GM12878 (cell line): Measurements from ENCODE around the gene TRHDE. TPM values are rescaled to one million over a fixed set of nuclear protein-coding genes. Genes with fewer than 3 reads are reported as not detected.

Experiments used
- ATAC-seq: fragments of 200-7000 bp; cut with Tn5 transposase; 3 replicates; pipeline ENCODE4 v1.9.1; 2020; ENCODE audit warnings: mild to moderate bottlenecking, moderate library complexity
- BruUV-seq: library from RNA; stranded (reverse); fragments of 400-500 nt; replicated peaks from 2 replicates; lab custom pipeline; 2021; lab: Mats Ljungman, UMichigan
- CTCF ChIA-PET: fragments of 300-600 bp; sonication (Branson Sonifier 250); formaldehyde crosslinking; extraction: SDS; loops from one replicate; lab custom pipeline; 2021; ENCODE audit warnings: inconsistent platforms; lab: Yijun Ruan, JAX
- POLR2A ChIA-PET: fragments of 350-600 bp; formaldehyde crosslinking; extraction: SDS; loops from one replicate; lab custom pipeline; 2021; ENCODE audit warnings: inconsistent platforms; lab: Charles Lee
- RAD21 ChIA-PET: fragments of 300-600 bp; sonication (Branson Sonifier 250); formaldehyde crosslinking; loops from one replicate; lab custom pipeline; 2023; ENCODE audit warnings: antibody characterized with exemption; ENCODE audit not compliant: unreplicated experiment; lab: Charles Lee
- SMC1A ChIA-PET: fragments of 300-600 bp; sonication (Branson Sonifier 250); formaldehyde crosslinking; loops from one replicate; lab custom pipeline; 2023; ENCODE audit not compliant: unreplicated experiment, uncharacterized antibody; lab: Charles Lee
- DNase-seq: peaks from one replicate; pipeline ENCODE4 v3.0.0-alpha.2; 2011; ENCODE audit warnings: low read depth, low spot score
- FAIRE-seq: peaks from 3 replicates; lab custom pipeline; 2011; peaks lifted over from hg19 to GRCh38; lab: Jason Lieb, UNC
- H2AFZ ChIP-seq: 2 replicates; pipeline ENCODE4 v1.6.0; 2011; ENCODE audit warnings: low read depth, low read length, control low read depth; ENCODE audit not compliant: control insufficient read depth
- H3K27ac ChIP-seq: 2 replicates; pipeline ENCODE4 v1.5.1; 2011; ENCODE audit warnings: control low read depth; ENCODE audit not compliant: control insufficient read depth, insufficient read depth
- H3K27me3 ChIP-seq, 2 experiments: replicated peaks in 1 of 2; 2 replicates each; pipeline versions ENCODE4 v1.6.0 to v1.6.1; 2011; ENCODE audit warnings: low read length in 1 of 2; ENCODE audit not compliant: control insufficient read depth in 2 of 2, insufficient read depth in 2 of 2
- H3K36me3 ChIP-seq, 2 experiments: 2 replicates each; pipeline ENCODE4 v1.5.1; 2011; ENCODE audit warnings: low read length in 1 of 2; ENCODE audit not compliant: control insufficient read depth in 2 of 2, insufficient read depth in 2 of 2
- H3K4me1 ChIP-seq: 2 replicates; pipeline ENCODE4 v1.6.1; 2011; ENCODE audit warnings: mild to moderate bottlenecking, low read length, moderate library complexity, mixed read lengths; ENCODE audit not compliant: control insufficient read depth, insufficient read depth
- H3K4me2 ChIP-seq: 2 replicates; pipeline ENCODE4 v1.6.0; 2011; ENCODE audit warnings: control low read depth; ENCODE audit not compliant: control insufficient read depth, insufficient read depth
- H3K4me3 ChIP-seq: fragments of 200-600 bp; sonication (generic); 2 replicates; pipeline ENCODE4 v1.5.1; 2016
- H3K79me2 ChIP-seq: 2 replicates; pipeline ENCODE4 v1.6.0; 2011; ENCODE audit warnings: low read length; ENCODE audit not compliant: control insufficient read depth, insufficient read depth
- H3K9ac ChIP-seq: 2 replicates; pipeline ENCODE4 v1.8.0; 2011; ENCODE audit warnings: low read length, control low read depth, mixed read lengths; ENCODE audit not compliant: control insufficient read depth, insufficient read depth
- H3K9me3 ChIP-seq: replicated peaks from 3 replicates; pipeline ENCODE4 v1.5.1; 2011; ENCODE audit warnings: mild to moderate bottlenecking, low read length; ENCODE audit not compliant: control insufficient read depth, insufficient read depth
- H4K20me1 ChIP-seq: 2 replicates; pipeline ENCODE4 v1.6.0; 2011; ENCODE audit not compliant: control insufficient read depth, insufficient read depth
- BRCA1 ChIP-seq: IDR thresholded peaks from 2 replicates; pipeline ENCODE4 v1.6.1; 2011; ENCODE audit warnings: low read depth, low read length, improper control_type of control experiment
- FOXM1 ChIP-seq: IDR thresholded peaks from 2 replicates; pipeline ENCODE4 v1.6.1; 2012; ENCODE audit warnings: low read depth, mild to moderate bottlenecking, inconsistent platforms, low read length, moderate library complexity
- KDM1A ChIP-seq: fragments of 200-600 bp; sonication (generic); IDR thresholded peaks from 2 replicates; pipeline ENCODE4 v1.6.1; 2016; ENCODE audit warnings: borderline replicate concordance
- MXI1 ChIP-seq: fragments of 150-350 bp; IDR thresholded peaks from 2 replicates; pipeline ENCODE4 v1.6.1; 2011; ENCODE audit warnings: low read depth, mild to moderate bottlenecking, inconsistent platforms, low read length, improper control_type of control experiment
- MYC ChIP-seq: IDR thresholded peaks from 2 replicates; pipeline ENCODE4 v1.6.1; 2011; ENCODE audit warnings: mild to moderate bottlenecking, low read length, moderate library complexity, inconsistent platforms; ENCODE audit not compliant: insufficient read depth, insufficient replicate concordance, insufficient read length, severe bottlenecking
- NFYB ChIP-seq: IDR thresholded peaks from 2 replicates; pipeline ENCODE4 v1.6.1; 2011; ENCODE audit warnings: low read depth, mild to moderate bottlenecking, low read length, improper control_type of control experiment, moderate library complexity; ENCODE audit not compliant: insufficient read depth
- PAX5 ChIP-seq: IDR thresholded peaks from 2 replicates; pipeline ENCODE4 v1.6.1; 2011; ENCODE audit warnings: low read depth, low read length, borderline replicate concordance
- PAX8 ChIP-seq: fragments of 450-650 bp; IDR thresholded peaks from 2 replicates; pipeline ENCODE4 v1.6.1; 2017; ENCODE audit warnings: mild to moderate bottlenecking, moderate library complexity
- PML ChIP-seq: IDR thresholded peaks from 2 replicates; pipeline ENCODE4 v1.6.1; 2012; ENCODE audit warnings: low read length, inconsistent platforms
- SUPT20H ChIP-seq: IDR thresholded peaks from 2 replicates; pipeline ENCODE4 v1.6.1; 2011; ENCODE audit warnings: low read depth, mild to moderate bottlenecking, low read length, moderate library complexity, borderline replicate concordance; ENCODE audit not compliant: control insufficient read depth
- TCF3 ChIP-seq: IDR thresholded peaks from 2 replicates; pipeline ENCODE4 v1.6.1; 2012; ENCODE audit warnings: low read depth, mild to moderate bottlenecking, low read length, borderline replicate concordance; ENCODE audit not compliant: insufficient read depth
- ZZZ3 ChIP-seq: IDR thresholded peaks from 2 replicates; pipeline ENCODE4 v1.6.1; 2011; ENCODE audit warnings: low read depth; ENCODE audit not compliant: control insufficient read depth, insufficient read length
- WGBS: methylation state at CpG from one replicate; pipeline ENCODE4 v1.1.6; 2016; ENCODE audit warnings: low lambda C conversion rate; ENCODE audit not compliant: insufficient replicate concordance, insufficient coverage; ENCODE audit errors: missing lambda C conversion rate; 5-methylcytosine and 5-hydroxymethylcytosine counted together
- in situ Hi-C: fragments of 300-500 bp; cut with MboI; formaldehyde crosslinking; loops from 9 replicates; pipeline ENCODE4 v1.14.3; 2018; ENCODE audit warnings: mixed read lengths
- intact Hi-C: fragments of 100-400 bp; cut with micrococcal nuclease; formaldehyde crosslinking; loops from one replicate; pipeline ENCODE4 v1.14.2; 2022; ENCODE audit not compliant: unreplicated experiment
- polyA plus RNA-seq, 11 experiments: library from polyadenylated mRNA; depleted of rRNA in 4 of 11; unstranded in 6 of 11; stranded (reverse) in 5 of 11; fragments of >200 nt; fragmentation: Nextera tagmentation in 4 of 11; fragmentation: Illumina TruSeq in 1 of 11; extraction: Ambion mirVana in 4 of 11; extraction: Trizol in 1 of 11; gene quantifications; 1 replicate in 1 of 11; 2 replicates in 10 of 11; pipeline versions ENCODE4 v1.2.1 to v1.2.3, GENCODE V29; 2011 to 2016; ENCODE audit warnings: inconsistent platforms in 2 of 11, missing spikeins in 2 of 11, low read depth in 1 of 11
- total RNA-seq, 4 experiments: library from RNA; depleted of rRNA in 3 of 4; stranded (reverse); fragments of >200 nt in 3 of 4; fragmentation: Illumina TruSeq in 1 of 4; extraction: Trizol in 1 of 4; gene quantifications; 2 replicates each; pipeline versions ENCODE4 v1.2.1 to v1.2.3, GENCODE V29; 2013 to 2021
- TF ChIP-seq, protein P1 (sequence below): IDR thresholded peaks from 2 replicates; pipeline ENCODE4 v1.6.1; 2011; ENCODE audit warnings: low read depth, low read length, improper control_type of control experiment, borderline replicate concordance
- TF ChIP-seq, protein P2 (sequence below): fragments of 150-350 bp; IDR thresholded peaks from 2 replicates; pipeline ENCODE4 v1.6.1; 2016; ENCODE audit warnings: low read depth, low read length

TRHDE gene
- total and polyA plus RNA-seq, 10 of the 15 experiments (the other 5 are each of a cell fraction or from before 2014, with no cell fraction given): not detected

DNA sequence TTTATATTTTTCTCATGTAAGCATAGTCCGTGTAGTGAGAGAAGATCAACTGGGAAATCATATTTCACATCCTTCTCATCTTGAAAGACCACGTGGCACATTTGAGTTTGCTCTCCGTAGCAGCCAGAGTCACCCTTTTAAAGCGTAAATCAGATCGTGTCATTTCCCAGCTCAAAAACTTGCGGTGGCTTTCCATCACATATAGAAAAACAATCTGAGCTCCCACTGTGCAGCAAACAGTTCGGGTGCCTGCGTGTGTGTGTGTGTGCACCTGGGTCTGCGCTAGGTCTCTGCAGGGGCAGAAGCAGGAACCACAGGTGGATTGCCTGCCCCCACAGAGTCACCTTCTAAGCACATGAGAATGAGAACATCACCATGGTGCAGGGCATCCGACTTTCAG lies 338.2 kb downstream of the TRHDE start:
- no peaks in the 10 kb centered on the region for H3K9me3 ChIP-seq
- no TSS peak for BruUV-seq
- no peaks in the 10 kb centered on the region for H3K79me2 ChIP-seq
- no peaks in the 10 kb centered on the region for H3K36me3 ChIP-seq
- H3K4me2 ChIP-seq: no peak overlapping the region
- H3K4me3 ChIP-seq: no peak overlapping the region
- no peak overlapping the region for H3K27ac ChIP-seq
- ChIA-PET CTCF (no interaction called here), RAD21 (no interaction called here), POLR2A (no interaction called here), SMC1A (no interaction called here)
- H3K4me1 ChIP-seq: no peaks in the 10 kb centered on the region
- no peak for TF ChIP-seq ZZZ3
- no peak for TF ChIP-seq MXI1
- TF ChIP-seq KDM1A: no peak
- no peak for FAIRE-seq
- no peak for DNase-seq
- no peak overlapping the region for H2AFZ ChIP-seq
- intact Hi-C loops (no loop called here), in situ Hi-C loops (no loop called here)
- ATAC-seq: no peak
- no peaks in the 10 kb centered on the region for H3K27me3 ChIP-seq
- H4K20me1 ChIP-seq: no peaks in the 10 kb centered on the region
- 25% methylated on average over 10 of the region's 10 CpGs for WGBS
- no peak overlapping the region for H3K9ac ChIP-seq

DNA sequence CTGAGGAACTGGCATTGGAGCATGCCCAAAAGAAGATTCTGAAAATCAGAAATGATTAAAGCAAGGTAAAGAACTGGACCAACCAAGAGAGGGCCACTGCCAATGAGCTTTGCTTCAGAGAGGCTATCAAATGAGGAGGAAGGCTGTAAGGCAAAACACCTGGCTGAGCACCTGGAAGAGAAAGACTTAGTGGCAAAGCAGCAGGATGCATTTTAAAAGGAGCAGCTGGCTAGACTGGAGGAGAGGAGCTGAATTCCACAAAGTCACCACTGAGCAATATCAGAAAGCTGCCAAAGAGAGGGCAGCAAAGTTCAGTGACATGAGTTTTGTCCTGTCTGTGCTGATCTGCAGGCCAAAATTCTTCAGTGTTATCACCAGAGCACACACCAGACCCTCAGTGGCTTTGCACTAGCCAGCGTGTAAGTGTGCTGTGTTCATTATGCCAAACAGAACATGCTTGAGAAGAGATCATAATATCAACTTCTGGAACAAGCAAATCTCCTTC lies 338.7 kb downstream of the TRHDE start:
- FAIRE-seq (no peak), ATAC-seq (no peak), DNase-seq (no peak)
- H3K4me2 ChIP-seq: no peak overlapping the region
- SMC1A ChIA-PET: no interaction called here
- CTCF ChIA-PET: no interaction called here
- RAD21 ChIA-PET: no interaction called here
- no peaks in the 10 kb centered on the region for H3K36me3 ChIP-seq
- H3K27me3 ChIP-seq: no peaks in the 10 kb centered on the region
- H2AFZ ChIP-seq: no peak overlapping the region
- no TSS peak for BruUV-seq
- no peak overlapping the region for H3K9ac ChIP-seq
- in situ Hi-C loops (no loop called here), intact Hi-C loops (no loop called here)
- no peak overlapping the region for H3K4me3 ChIP-seq
- no peak overlapping the region for H3K27ac ChIP-seq
- H4K20me1 ChIP-seq: no peaks in the 10 kb centered on the region
- no peaks in the 10 kb centered on the region for H3K4me1 ChIP-seq
- 0% methylated on average over 1 of the region's 1 CpG for WGBS
- no peaks in the 10 kb centered on the region for H3K9me3 ChIP-seq
- no peaks in the 10 kb centered on the region for H3K79me2 ChIP-seq
- POLR2A ChIA-PET: no interaction called here
- TF ChIP-seq NFYB (no peak), SUPT20H (no peak), PML (no peak), BRCA1 (no peak), PAX5 (no peak), TCF3 (no peak), PAX8 (no peak), MYC (no peak), FOXM1 (no peak)
- TF ChIP-seq, protein P1, sequence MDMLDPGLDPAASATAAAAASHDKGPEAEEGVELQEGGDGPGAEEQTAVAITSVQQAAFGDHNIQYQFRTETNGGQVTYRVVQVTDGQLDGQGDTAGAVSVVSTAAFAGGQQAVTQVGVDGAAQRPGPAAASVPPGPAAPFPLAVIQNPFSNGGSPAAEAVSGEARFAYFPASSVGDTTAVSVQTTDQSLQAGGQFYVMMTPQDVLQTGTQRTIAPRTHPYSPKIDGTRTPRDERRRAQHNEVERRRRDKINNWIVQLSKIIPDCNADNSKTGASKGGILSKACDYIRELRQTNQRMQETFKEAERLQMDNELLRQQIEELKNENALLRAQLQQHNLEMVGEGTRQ: no peak
- TF ChIP-seq, protein P2, sequence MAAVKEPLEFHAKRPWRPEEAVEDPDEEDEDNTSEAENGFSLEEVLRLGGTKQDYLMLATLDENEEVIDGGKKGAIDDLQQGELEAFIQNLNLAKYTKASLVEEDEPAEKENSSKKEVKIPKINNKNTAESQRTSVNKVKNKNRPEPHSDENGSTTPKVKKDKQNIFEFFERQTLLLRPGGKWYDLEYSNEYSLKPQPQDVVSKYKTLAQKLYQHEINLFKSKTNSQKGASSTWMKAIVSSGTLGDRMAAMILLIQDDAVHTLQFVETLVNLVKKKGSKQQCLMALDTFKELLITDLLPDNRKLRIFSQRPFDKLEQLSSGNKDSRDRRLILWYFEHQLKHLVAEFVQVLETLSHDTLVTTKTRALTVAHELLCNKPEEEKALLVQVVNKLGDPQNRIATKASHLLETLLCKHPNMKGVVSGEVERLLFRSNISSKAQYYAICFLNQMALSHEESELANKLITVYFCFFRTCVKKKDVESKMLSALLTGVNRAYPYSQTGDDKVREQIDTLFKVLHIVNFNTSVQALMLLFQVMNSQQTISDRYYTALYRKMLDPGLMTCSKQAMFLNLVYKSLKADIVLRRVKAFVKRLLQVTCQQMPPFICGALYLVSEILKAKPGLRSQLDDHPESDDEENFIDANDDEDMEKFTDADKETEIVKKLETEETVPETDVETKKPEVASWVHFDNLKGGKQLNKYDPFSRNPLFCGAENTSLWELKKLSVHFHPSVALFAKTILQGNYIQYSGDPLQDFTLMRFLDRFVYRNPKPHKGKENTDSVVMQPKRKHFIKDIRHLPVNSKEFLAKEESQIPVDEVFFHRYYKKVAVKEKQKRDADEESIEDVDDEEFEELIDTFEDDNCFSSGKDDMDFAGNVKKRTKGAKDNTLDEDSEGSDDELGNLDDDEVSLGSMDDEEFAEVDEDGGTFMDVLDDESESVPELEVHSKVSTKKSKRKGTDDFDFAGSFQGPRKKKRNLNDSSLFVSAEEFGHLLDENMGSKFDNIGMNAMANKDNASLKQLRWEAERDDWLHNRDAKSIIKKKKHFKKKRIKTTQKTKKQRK: no peak
